ES-I3 (cell line): ENCODE results near the gene PEPD.

ENCODE experiments used
- H3K36me3 ChIP-seq: 2 replicates; pipeline ENCODE4 v1.6.1; 2013; ENCODE audit warnings: mild to moderate bottlenecking, low read length, control low read depth, moderate library complexity; ENCODE audit not compliant: insufficient read depth
- H3K4me1 ChIP-seq: 2 replicates; pipeline ENCODE4 v1.6.1; 2013; ENCODE audit warnings: mild to moderate bottlenecking, control low read depth, low read length; ENCODE audit not compliant: insufficient read depth
- H3K9ac ChIP-seq: 2 replicates; pipeline ENCODE4 v1.6.1; 2013; ENCODE audit warnings: low read depth, mild to moderate bottlenecking, low read length, moderate library complexity
- H3K9me3 ChIP-seq: 2 replicates; pipeline ENCODE4 v1.6.1; 2013; ENCODE audit warnings: mild to moderate bottlenecking, low read length, moderate library complexity; ENCODE audit not compliant: control insufficient read depth, insufficient read depth

The PEPD gene

DNA sequence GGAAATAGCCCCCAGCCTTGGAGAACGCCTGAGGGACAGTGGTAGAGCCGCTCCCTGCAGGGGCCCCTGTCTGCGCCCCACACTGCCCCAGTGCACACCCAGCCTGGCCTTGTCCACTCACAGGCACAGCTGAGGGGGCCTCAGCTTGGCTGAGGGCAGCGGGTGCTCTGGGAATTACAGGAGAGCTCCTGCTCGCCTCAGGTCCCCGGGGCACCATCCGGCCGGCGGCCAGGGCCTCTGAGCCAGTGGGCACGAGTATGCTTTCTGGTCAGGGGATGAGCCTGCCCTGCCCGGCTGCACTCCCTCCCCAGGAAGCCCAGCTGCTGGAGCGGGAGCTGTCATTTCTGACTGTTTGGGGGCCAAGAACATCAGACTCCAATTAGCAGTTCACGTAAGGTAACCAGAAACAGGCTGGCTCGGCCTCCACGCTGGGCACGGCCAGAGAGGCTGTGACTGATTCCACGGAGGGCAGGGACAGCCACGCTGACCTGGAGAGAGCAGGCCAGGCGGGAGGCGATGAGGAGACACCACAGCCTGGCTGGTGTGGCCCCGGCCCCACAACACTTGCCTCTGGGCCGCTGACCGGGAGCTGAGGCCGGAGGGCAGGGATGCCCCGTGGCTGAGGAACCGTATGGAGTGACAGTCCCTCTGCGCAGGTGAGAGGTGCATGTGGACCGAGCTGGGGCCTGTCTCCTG, 132.7 kb downstream of the PEPD start:
- H3K4me1 ChIP-seq, result no peaks in the 10 kb centered on the region
- 0 out of 2 replicates have a peak, but pooled peaks cover 2% of the 10 kb centered on the region for H3K36me3 ChIP-seq
- H3K9ac ChIP-seq, result no peak overlapping the region
- H3K9me3 ChIP-seq, result no peaks in the 10 kb centered on the region

DNA sequence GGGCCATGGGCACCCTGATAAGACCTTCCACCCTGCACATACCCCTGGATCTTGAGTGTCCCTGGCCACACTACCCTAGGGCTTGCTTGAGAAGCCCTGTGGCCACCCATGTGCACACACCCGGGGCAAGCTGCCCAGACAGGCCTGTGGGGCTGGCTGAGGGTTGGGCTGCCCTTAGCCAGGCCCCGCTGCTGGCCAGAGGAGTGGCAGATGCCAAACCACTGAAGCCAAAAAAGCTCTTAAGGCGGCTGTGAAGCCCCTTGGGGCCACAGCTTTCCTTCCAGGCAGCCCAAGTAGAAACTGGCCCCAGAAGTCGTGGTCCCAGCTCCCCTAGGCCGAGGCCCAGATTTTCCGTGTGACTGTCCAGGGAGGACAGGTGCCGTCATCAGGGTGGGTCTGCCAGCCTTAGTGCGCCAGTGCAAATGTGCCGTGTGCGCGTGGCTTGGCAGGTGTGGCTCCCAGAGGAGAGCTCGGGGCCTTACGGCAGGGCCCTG, 133.3 kb downstream of the PEPD start:
- Histone ChIP-seq H3K9me3 (no peaks in the 10 kb centered on the region), H3K4me1 (no peaks in the 10 kb centered on the region), H3K36me3 (0 out of 2 replicates have a peak, but pooled peaks cover 2% of the 10 kb centered on the region), H3K9ac (no peak overlapping the region)

DNA sequence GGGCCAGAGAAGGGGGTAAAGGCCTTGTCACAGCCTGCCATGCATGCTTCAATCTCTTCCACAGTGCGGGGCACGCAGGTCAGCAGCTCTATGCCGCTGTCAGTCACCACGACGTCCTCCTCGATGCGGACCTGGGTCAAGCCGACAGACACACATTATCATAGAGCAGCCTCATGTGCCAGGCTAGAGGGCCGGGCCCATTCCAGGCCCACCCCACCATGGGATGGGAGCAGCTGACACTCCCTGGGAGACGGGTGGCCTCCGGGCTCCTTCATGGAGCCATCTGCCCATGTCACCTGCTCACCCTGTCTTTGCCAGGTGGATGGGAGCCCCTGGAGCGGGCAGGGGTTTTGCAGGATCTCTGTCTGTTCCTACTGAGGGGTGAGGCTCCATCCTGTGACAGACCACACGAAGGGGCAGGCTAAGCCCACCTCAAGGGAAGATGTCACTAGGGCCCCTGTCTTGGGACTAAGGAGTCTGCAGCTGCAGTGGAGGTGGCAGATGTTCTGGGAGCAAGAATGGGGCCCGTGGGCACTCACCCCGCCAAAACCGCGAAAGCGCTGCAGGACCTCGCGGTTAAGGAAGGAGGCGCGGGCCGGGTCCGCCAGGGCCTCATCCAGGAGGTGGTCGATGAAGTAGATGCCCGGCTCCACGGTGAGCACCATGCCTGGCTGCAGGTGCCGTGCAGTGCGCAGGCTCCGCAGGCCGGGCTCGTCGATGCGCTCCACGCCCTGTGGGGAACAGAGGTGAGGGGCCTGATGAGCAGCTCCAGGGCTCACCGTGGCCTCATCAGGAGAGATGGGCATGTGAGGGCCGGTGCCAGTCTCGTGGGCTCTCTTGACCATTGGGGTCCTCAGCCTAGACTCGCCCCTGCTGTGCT, 134.0 kb downstream of the PEPD start:
- Histone ChIP-seq H3K4me1 (no peaks in the 10 kb centered on the region), H3K9ac (no peak overlapping the region), H3K36me3 (0 out of 2 replicates have a peak, but pooled peaks cover 2% of the 10 kb centered on the region), H3K9me3 (no peaks in the 10 kb centered on the region)

DNA sequence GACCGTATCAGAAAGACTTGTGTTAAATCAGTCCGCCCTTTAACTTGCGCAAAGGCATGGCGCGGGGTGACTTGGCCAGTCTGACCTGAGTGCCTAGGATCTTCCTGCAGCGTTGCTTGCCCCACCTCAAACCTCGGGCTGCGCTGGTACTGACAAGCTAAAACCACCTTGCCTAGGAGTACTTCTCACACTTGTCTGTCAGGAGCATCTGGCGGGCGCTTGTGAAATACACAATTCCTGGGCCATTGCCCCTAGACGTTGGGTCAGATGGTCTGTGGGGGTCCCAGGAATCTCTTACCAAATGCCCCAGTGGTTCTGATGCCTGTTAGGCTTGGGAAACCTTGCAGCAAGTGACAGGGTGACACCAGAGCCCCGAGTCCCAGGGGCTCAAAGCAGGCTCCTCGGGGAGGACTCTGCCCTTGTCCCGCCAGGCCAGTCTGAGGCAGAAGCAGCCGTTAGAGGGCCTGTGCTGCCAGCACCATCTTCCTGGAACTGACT, 135.2 kb downstream of the PEPD start:
- no peaks in the 10 kb centered on the region for H3K9me3 ChIP-seq
- no peak overlapping the region for H3K9ac ChIP-seq
- H3K4me1 ChIP-seq, result peaks cover 1% of the 10 kb centered on the region; the same call in 1 of the 2 replicates
- 0 out of 2 replicates have a peak, but pooled peaks cover 2% of the 10 kb centered on the region for H3K36me3 ChIP-seq

DNA sequence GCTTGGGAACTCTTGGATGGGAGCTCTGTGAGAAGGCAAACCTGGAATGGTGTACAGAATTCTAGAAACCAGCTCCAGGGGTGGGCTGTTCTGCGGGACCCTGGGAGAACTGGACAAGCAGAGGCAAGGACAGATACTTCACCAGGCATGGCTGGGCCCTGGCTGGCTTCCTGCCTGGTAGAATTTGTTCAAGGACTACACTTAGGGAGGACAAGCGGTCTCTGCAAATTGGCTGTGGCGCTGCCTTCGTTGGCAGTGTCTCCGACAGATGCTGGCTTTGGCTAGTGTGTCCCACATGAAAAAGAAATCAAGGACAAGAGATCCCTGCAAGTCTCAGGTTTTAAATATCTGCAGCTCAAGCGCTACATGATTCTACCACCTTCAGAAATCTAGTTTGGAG, 135.6 kb downstream of the PEPD start:
- Histone ChIP-seq H3K4me1 (peaks cover 4% of the 10 kb centered on the region; the same call in 1 of the 2 replicates), H3K9ac (no peak overlapping the region), H3K36me3 (0 out of 2 replicates have a peak, but pooled peaks cover 2% of the 10 kb centered on the region), H3K9me3 (no peaks in the 10 kb centered on the region)

DNA sequence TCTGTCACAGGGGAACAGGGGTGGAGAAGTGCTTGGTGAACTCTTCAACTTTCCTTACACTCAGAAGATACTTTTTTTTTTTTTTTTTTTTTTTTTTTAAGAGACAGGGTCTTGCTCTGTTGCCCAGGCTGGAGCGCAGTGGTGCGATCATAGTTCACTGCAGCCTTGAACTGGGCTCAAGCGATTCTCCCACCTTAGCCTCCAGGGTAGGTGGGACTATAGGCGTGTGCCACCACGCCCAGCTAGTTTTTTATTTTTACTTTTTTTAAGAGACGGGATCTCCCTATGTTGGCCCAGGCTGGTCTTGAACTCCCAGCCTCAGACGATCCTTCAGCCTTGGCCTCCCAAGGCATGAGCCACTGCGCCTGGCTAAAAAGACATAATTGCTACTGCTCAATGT, 136.6 kb downstream of the PEPD start:
- Histone ChIP-seq H3K9me3 (no peaks in the 10 kb centered on the region), H3K36me3 (0 out of 2 replicates have a peak, but pooled peaks cover 2% of the 10 kb centered on the region), H3K4me1 (peaks cover 4% of the 10 kb centered on the region; the same call in 1 of the 2 replicates), H3K9ac (no peak overlapping the region)

DNA sequence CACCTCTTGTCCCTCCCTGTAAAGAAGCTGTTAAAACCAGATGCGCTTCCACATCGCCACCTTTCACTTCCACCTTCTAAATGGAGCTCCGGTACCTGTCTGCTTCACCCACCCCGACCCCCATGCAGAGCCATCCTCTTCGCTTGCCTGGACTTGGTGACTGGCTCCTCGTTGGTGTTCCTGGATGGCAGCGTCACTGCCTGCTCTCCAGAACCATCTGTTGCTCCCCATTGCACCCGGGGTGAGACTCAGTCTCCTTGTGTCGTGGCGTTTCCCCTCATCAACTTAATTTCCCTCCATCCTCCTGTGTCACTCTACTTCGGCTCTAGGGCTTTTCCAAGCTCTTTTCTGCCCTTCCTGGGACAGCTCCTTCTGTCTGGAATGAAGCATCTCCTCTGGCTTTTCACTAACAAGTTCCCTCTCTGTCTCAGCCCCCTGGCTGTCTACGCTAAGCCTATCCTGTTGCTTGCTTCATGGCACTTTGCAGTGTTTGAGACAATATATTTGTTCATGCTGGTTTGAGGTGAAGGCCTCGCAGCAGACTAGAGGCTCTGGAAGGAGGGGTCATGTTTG, 137.8 kb downstream of the PEPD start:
- Histone ChIP-seq H3K36me3 (0 out of 2 replicates have a peak, but pooled peaks cover 2% of the 10 kb centered on the region), H3K4me1 (peaks cover 4% of the 10 kb centered on the region; the same call in 1 of the 2 replicates), H3K9ac (no peak overlapping the region), H3K9me3 (no peaks in the 10 kb centered on the region)

DNA sequence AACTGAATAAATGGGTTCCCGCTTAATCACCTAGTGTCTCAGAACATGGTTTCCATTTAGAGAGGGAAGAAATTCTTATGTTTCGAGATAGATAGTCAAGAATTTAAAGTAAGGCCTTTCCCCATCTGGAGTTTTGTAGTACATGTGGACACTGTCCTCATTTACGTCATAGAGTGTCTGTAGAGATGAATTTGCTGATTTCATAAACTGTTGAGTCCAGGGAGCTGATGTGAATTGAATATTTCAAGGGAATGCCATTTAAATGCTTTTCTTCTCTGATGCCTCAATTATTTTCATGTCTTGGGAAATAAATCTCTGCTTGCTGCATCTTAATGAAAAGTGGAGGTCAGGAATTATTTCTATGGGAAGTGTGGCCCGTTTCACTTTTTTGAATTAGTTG, 138.6 kb downstream of the PEPD start:
- Histone ChIP-seq H3K9ac (no peak overlapping the region), H3K4me1 (peaks cover 8% of the 10 kb centered on the region), H3K9me3 (no peaks in the 10 kb centered on the region), H3K36me3 (0 out of 2 replicates have a peak, but pooled peaks cover 2% of the 10 kb centered on the region)

DNA sequence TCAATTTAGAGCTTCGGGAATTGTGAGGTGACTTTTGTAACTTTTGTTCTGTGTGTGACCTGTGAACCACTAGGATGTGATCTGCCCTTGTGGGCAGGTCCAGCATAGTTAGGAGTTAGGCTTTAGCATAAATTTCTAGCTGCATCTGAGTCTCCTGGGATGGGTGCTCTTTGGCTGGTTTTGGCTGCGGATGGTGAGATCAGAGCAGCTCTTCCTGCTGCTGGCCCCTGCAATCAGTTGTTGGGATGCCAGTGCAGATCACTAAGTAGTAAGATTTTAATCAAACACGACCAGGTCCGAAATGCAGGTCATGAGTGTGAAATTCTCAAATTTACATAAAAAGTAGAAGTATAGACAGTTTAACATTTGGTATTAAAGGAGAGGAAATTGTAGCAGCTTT, 139.6 kb downstream of the PEPD start:
- Histone ChIP-seq H3K36me3 (0 out of 2 replicates have a peak, but pooled peaks cover 2% of the 10 kb centered on the region), H3K9ac (no peak overlapping the region), H3K9me3 (no peaks in the 10 kb centered on the region), H3K4me1 (peaks cover 13% of the 10 kb centered on the region)

DNA sequence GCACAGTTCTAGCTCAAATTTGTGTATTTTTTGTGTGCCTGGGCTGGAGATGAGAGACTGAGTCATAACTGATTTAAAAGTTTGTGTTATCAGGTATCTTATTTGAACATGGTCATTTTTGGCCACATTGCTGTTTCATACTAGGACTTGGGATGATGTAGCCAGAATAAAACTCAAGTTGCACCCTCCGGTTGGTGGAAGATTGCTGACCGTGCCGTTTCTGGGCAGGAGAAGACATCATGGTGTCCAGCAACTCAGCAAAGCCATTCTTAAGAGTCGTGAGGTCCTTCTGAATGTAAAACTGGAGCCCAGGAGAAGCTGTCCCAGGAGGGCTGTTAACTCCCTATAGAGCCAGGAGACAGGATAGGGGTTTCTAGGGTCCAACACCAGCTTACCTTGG, 140.5 kb downstream of the PEPD start:
- H3K36me3 ChIP-seq, result 0 out of 2 replicates have a peak, but pooled peaks cover 2% of the 10 kb centered on the region
- H3K9ac ChIP-seq, result no peak overlapping the region
- H3K9me3 ChIP-seq, result no peaks in the 10 kb centered on the region
- peaks cover 13% of the 10 kb centered on the region for H3K4me1 ChIP-seq

DNA sequence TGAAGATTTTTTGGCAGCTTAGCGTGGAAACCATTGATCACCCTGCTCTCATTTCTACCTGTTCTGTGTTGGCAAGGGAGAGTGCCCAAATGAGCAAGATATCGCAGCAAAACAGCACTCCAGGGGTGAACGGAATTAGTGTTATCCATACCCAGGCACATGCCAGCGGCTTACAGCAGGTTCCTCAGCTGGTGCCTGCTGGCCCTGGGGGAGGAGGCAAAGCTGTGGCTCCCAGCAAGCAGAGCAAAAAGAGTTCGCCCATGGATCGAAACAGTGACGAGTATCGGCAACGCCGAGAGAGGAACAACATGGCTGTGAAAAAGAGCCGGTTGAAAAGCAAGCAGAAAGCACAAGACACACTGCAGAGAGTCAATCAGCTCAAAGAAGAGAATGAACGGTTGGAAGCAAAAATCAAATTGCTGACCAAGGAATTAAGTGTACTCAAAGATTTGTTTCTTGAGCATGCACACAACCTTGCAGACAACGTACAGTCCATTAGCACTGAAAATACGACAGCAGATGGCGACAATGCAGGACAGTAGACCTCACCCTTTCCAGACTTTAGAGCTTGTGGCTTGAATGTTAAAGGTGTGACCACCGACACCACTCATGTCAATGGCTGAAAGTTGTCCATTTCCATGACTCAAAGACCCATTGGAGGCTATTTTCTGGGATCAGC, 142.3 kb downstream of the PEPD start:
- Histone ChIP-seq H3K9me3 (no peaks in the 10 kb centered on the region), H3K9ac (no peak overlapping the region), H3K4me1 (peaks cover 24% of the 10 kb centered on the region), H3K36me3 (no peaks in the 10 kb centered on the region)

DNA sequence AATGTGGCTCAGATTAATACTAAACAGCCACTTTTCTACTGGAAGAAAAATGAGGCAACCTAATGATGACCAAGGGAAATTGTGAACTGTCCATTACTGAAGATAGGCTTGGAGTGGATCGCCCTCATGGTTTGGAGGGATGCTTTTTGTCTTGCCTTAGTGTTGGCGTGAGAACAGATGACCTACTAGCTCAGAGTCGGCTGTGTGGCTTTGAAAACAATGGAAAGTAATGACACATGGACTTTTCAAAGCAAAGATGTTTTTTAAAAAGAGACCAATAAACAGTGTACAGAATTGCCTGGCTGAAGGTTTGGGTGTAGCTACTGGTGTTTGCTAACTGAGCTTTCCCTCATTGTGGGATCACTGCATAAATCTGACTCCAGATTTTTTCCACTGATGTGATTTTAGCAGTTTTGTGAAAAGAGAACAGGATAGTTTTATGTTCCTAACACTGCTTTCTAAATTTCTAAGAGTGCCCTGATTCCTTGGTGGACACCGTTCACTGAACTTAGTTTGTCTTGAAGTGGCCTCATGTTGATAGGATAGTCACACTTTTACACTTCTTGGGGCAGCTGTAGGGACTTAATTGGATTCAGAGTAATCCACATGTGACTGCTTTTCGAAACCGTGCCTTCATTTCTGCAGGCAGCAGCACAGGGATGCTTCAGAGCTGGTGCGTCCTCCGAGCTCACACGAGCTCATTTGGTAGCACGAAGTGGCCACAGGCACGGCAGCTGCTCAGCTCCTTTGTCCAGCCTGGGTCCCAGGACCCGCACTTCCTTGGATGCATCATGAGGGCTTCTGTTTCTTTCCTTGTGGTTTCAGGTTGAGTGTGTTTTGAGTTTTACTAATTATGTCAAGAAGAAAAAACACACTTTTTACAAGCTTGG, 143.8 kb downstream of the PEPD start:
- Histone ChIP-seq H3K36me3 (no peaks in the 10 kb centered on the region), H3K4me1 (peaks cover 24% of the 10 kb centered on the region), H3K9ac (no peak overlapping the region), H3K9me3 (no peaks in the 10 kb centered on the region)

DNA sequence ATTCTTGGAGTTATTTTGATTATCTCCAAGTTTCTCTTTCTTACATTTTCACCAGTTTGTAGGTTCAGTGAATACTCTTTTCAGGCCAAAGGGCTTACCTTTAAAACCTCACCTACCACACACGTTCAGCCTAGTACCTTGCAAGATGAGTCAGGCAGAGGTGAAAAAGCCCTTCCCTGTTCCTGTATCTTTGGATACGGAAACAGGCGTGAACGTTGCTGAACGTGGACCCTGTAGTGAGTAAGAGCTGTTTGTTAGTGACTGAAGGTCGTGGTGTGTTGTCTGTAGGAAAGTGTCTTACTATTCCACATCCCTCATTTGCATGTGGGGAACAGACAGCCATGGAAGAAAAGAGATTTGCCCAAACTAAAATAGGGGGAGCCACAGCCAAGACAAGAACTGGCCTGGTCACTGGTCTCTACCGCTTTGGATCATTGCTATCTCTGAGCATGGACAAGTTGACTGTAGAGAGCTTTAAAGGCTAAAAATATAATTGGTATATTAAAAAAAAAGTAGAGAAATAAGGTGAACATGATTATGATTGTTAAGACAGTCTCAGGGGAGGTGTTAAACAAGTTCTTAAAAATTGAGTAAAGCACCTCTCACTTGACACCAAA, 144.5 kb downstream of the PEPD start:
- H3K4me1 ChIP-seq, result peaks cover 24% of the 10 kb centered on the region
- no peaks in the 10 kb centered on the region for H3K9me3 ChIP-seq
- no peak overlapping the region for H3K9ac ChIP-seq
- no peaks in the 10 kb centered on the region for H3K36me3 ChIP-seq
